Measurements from ENCODE around the gene C1RL.

DNA sequence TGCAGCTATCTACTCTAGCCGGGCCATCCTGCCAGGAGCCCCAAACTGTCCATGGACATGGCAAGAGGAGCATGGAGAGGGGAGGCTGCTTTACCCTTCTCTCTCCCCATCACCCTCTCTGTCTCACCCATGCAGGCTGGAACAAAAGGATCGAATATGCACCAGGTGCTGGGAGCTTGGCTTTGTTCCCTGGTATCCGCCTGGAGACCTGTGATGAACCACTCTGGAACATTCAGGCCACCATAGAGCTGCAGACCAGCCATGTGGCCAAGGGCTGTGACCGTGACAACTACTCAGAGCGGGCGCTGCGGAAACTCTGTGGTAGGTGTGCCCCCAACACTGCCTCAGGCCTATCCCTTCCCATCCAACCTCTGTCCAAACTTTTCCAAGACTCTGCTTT, 27.1 kb upstream of the C1RL start:
- no peak for TF ChIP-seq MYC (IDR thresholded peaks at IDR 0.05; ENCODE audit: borderline replicate concordance, low read length)
- TF ChIP-seq, protein P1, sequence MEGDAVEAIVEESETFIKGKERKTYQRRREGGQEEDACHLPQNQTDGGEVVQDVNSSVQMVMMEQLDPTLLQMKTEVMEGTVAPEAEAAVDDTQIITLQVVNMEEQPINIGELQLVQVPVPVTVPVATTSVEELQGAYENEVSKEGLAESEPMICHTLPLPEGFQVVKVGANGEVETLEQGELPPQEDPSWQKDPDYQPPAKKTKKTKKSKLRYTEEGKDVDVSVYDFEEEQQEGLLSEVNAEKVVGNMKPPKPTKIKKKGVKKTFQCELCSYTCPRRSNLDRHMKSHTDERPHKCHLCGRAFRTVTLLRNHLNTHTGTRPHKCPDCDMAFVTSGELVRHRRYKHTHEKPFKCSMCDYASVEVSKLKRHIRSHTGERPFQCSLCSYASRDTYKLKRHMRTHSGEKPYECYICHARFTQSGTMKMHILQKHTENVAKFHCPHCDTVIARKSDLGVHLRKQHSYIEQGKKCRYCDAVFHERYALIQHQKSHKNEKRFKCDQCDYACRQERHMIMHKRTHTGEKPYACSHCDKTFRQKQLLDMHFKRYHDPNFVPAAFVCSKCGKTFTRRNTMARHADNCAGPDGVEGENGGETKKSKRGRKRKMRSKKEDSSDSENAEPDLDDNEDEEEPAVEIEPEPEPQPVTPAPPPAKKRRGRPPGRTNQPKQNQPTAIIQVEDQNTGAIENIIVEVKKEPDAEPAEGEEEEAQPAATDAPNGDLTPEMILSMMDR (IDR thresholded peaks at IDR 0.05) = no peak
- TF ChIP-seq POLR2A (IDR thresholded peaks at IDR 0.05; ENCODE audit: low read length) = no peak
- no peak for TF ChIP-seq CEBPB (IDR thresholded peaks at IDR 0.05)
